Upper lobe of right lung (tissue), 1 donor: Measurements from ENCODE around the gene MAST3. TPM values are rescaled to one million over a fixed set of nuclear protein-coding genes. Genes with fewer than 3 reads are reported as not detected.
A peak's percentile ranks its signal among the peaks of the same experiment; 100 is the strongest.

Experiments
- ATAC-seq: fragments of 200-7000 bp; cut with Tn5 transposase; one replicate; pipeline ENCODE4 v1.9.1; 2020; ENCODE audit warnings: mild to moderate bottlenecking, moderate library complexity
- DNase-seq: peaks from one replicate; pipeline ENCODE4 v3.0.0-alpha.2; 2020
- H3K27ac ChIP-seq: fragments of 200-600 bp; one replicate; pipeline ENCODE4 v1.8.0; 2022
- H3K27me3 ChIP-seq: fragments of 200-600 bp; one replicate; pipeline ENCODE4 v1.8.0; 2022; ENCODE audit warnings: mild to moderate bottlenecking
- H3K36me3 ChIP-seq: fragments of 200-600 bp; one replicate; pipeline ENCODE4 v1.8.0; 2022
- H3K4me1 ChIP-seq: fragments of 200-600 bp; one replicate; pipeline ENCODE4 v1.8.0; 2022
- H3K4me3 ChIP-seq: fragments of 200-600 bp; one replicate; pipeline ENCODE4 v1.8.0; 2022; ENCODE audit warnings: mild to moderate bottlenecking
- H3K9me3 ChIP-seq: fragments of 200-600 bp; one replicate; pipeline ENCODE4 v1.8.0; 2022
- CTCF ChIP-seq: fragments of 200-600 bp; IDR thresholded peaks from one replicate; pipeline ENCODE4 v1.8.0; 2022; ENCODE audit warnings: antibody characterized with exemption
- intact Hi-C: fragments of 100-400 bp; cut with DNase I; formaldehyde crosslinking; loops from one replicate; pipeline ENCODE4 v1.11.0; 2022
- total RNA-seq: library from RNA; stranded (reverse); fragmentation: NEBNext Ultra II Directional; extraction: Animal tissue kit (Norgen Biotek cat#: 25700); gene quantifications from one replicate; pipeline ENCODE4 v1.2.1, GENCODE V29; 2021
- donor health status: DM: no; HTN: yes; CAD: no; lungs with severe emphysema.

Gene MAST3
- total RNA-seq, 1 donor from 2014 or later: 23.1 TPM

GRCh38 chr19:18164072-18164471 is 66.5 kb downstream of the MAST3 start:
- no peaks in the 10 kb centered on the region for H3K9me3 ChIP-seq
- intact Hi-C loops: loop anchor here (10.0 kb wide), 1 partner anchor 49 kb away; no protein-coding TSS in a partner anchor
- H3K4me1 ChIP-seq: peaks cover 12% of the 10 kb centered on the region
- no peak for ATAC-seq
- H3K36me3 ChIP-seq: peaks cover 47% of the 10 kb centered on the region
- H3K27ac ChIP-seq: no peak overlapping the region
- H3K4me3 ChIP-seq: no peak overlapping the region
- DNase-seq: no peak
- no peak for TF ChIP-seq CTCF
- no peaks in the 10 kb centered on the region for H3K27me3 ChIP-seq

GRCh38 chr19:18165794-18166544 is 68.4 kb downstream of the MAST3 start:
- no peak for TF ChIP-seq CTCF

GRCh38 chr19:18167011-18167410 is 69.4 kb downstream of the MAST3 start:
- intact Hi-C loops: loop anchor here (10.0 kb wide), 1 partner anchor 52 kb away; no protein-coding TSS in a partner anchor
- Histone ChIP-seq H3K36me3 (peaks cover 50% of the 10 kb centered on the region), H3K4me1 (peaks cover 6% of the 10 kb centered on the region), H3K9me3 (no peaks in the 10 kb centered on the region), H3K4me3 (no peak overlapping the region), H3K27ac (no peak overlapping the region), H3K27me3 (no peaks in the 10 kb centered on the region)
- no peak for DNase-seq
- no peak for ATAC-seq
- no peak for TF ChIP-seq CTCF

More at GRCh38 chr19:18165794-18166544, 68.4 kb downstream of the MAST3 start:
- H3K9me3 ChIP-seq: no peaks in the 10 kb centered on the region
- no peak overlapping the region for H3K27ac ChIP-seq
- peaks cover 52% of the 10 kb centered on the region for H3K36me3 ChIP-seq
- DNase-seq (no peak), ATAC-seq (no peak)
- intact Hi-C loops: loop anchor here (10.0 kb wide), 1 partner anchor 51 kb away; no protein-coding TSS in a partner anchor
- H3K4me3 ChIP-seq: no peak overlapping the region
- no peaks in the 10 kb centered on the region for H3K27me3 ChIP-seq
- peaks cover 7% of the 10 kb centered on the region for H3K4me1 ChIP-seq

- H3K9me3 ChIP-seq: no peaks in the 10 kb centered on the region
- DNase-seq: peak; percentile 72
- intact Hi-C loops: loop anchor here (10.0 kb wide), 1 partner anchor 53 kb away; no protein-coding TSS in a partner anchor
- peaks cover 6% of the 10 kb centered on the region for H3K4me1 ChIP-seq
- no peak overlapping the region for H3K4me3 ChIP-seq
- no peaks in the 10 kb centered on the region for H3K27me3 ChIP-seq
- peak; percentile 69 for ATAC-seq
- peak; percentile 76 for TF ChIP-seq CTCF
- no peak overlapping the region for H3K27ac ChIP-seq
- H3K36me3 ChIP-seq: peaks cover 44% of the 10 kb centered on the region
These were observed 70.5 kb downstream of the MAST3 start for GRCh38 chr19:18167975-18168645.

GRCh38 chr19:18168673-18169381 is 71.2 kb downstream of the MAST3 start:
- Histone ChIP-seq H3K4me3 (no peak overlapping the region), H3K9me3 (no peaks in the 10 kb centered on the region), H3K27ac (no peak overlapping the region), H3K36me3 (peaks cover 37% of the 10 kb centered on the region), H3K27me3 (no peaks in the 10 kb centered on the region), H3K4me1 (peaks cover 10% of the 10 kb centered on the region)
- no peak for DNase-seq
- no peak for ATAC-seq
- intact Hi-C loops: loop anchor here (10.0 kb wide), 1 partner anchor 54 kb away; no protein-coding TSS in a partner anchor
- no peak for TF ChIP-seq CTCF
